K562 (cell line): ENCODE data around the gene CHCHD1. TPM values are rescaled to one million over a fixed set of nuclear protein-coding genes. Genes with fewer than 3 reads are reported as not detected.

Source experiments
- ATF7 ChIP-seq: fragments of 450-650 bp; IDR thresholded peaks from 2 replicates; pipeline ENCODE4 v1.7.1; 2014; ENCODE audit warnings: mild to moderate bottlenecking, moderate library complexity
- ETS2 ChIP-seq: IDR thresholded peaks from 2 replicates; pipeline ENCODE4 v1.6.1; 2016; ENCODE audit warnings: borderline replicate concordance, missing genetic modification characterization, mild to moderate bottlenecking, moderate library complexity, missing compliant biosample characterization; ENCODE audit not compliant: poor library complexity, severe bottlenecking
- GABPB2 ChIP-seq: fragments of 250-450 bp; sonication (Bioruptor Pico); conservative IDR thresholded peaks from 2 replicates; pipeline ENCODE4 v1.5.1; 2021; ENCODE audit warnings: mild to moderate bottlenecking
- JUNB ChIP-seq: fragments of 450-650 bp; formaldehyde crosslinking; conservative IDR thresholded peaks from 2 replicates; pipeline ENCODE4 v1.4.0; 2020; ENCODE audit warnings: mild to moderate bottlenecking
- MXI1 ChIP-seq: IDR thresholded peaks from 2 replicates; pipeline ENCODE4 v1.6.1; 2011; ENCODE audit warnings: low read depth, mild to moderate bottlenecking, improper control_type of control experiment, low read length
- PKNOX1 ChIP-seq: fragments of 450-650 bp; IDR thresholded peaks from 2 replicates; pipeline ENCODE4 v1.6.1; 2016
- POLR2H ChIP-seq: IDR thresholded peaks from 2 replicates; pipeline ENCODE4 v1.6.1; 2016; ENCODE audit warnings: missing genetic modification characterization, low read depth, mild to moderate bottlenecking, control low read depth, missing compliant biosample characterization, moderate library complexity
- RBM22 ChIP-seq: fragments of 200-400 bp; formaldehyde crosslinking; IDR thresholded peaks from 2 replicates; pipeline ENCODE4 v1.6.1; 2018; ENCODE audit warnings: low read length, low read depth; ENCODE audit not compliant: poor library complexity, severe bottlenecking
- SMARCA4 ChIP-seq: fragments of 450-650 bp; IDR thresholded peaks from 2 replicates; pipeline ENCODE4 v1.6.1; 2016
- SRSF7 ChIP-seq: fragments of 200-400 bp; formaldehyde crosslinking; optimal IDR thresholded peaks from 2 replicates; pipeline ENCODE3; 2017; ENCODE audit warnings: mild to moderate bottlenecking, low read depth, low read length
- TSHZ1 ChIP-seq: fragments of 250-450 bp; sonication (Bioruptor Pico); IDR thresholded peaks from 2 replicates; pipeline ENCODE4 v1.4.0; 2020; ENCODE audit warnings: mild to moderate bottlenecking, moderate library complexity
- YY1 ChIP-seq, 3 experiments: IDR thresholded peaks; 2 replicates each; pipeline ENCODE4 v1.6.1; 2011; ENCODE audit warnings: low read length in 2 of 3, mild to moderate bottlenecking in 2 of 3, moderate library complexity in 2 of 3, borderline replicate concordance in 1 of 3, control low read depth in 1 of 3, low read depth in 1 of 3; ENCODE audit not compliant: insufficient read depth in 3 of 3, insufficient replicate concordance in 2 of 3, control insufficient read depth in 1 of 3, insufficient read length in 1 of 3; ENCODE audit errors: extremely low read depth in 1 of 3
- ZNF561 ChIP-seq: fragments of 450-650 bp; formaldehyde crosslinking; conservative IDR thresholded peaks from 2 replicates; pipeline ENCODE4 v1.4.0; 2020; ENCODE audit warnings: mild to moderate bottlenecking, moderate library complexity
- ZNF696 ChIP-seq: fragments of 250-450 bp; sonication (Bioruptor Pico); conservative IDR thresholded peaks from 2 replicates; pipeline ENCODE4 v1.4.0; 2020; ENCODE audit warnings: mild to moderate bottlenecking, moderate library complexity
- ZSCAN32 ChIP-seq: fragments of 450-650 bp; formaldehyde crosslinking; IDR thresholded peaks from 2 replicates; pipeline ENCODE4 v1.4.0; 2020; ENCODE audit warnings: mild to moderate bottlenecking, moderate library complexity
- polyA plus RNA-seq, 8 experiments: library from polyadenylated mRNA; depleted of rRNA in 4 of 8; stranded (reverse) in 5 of 8; unstranded in 3 of 8; fragments of >200 nt; fragmentation: Nextera tagmentation in 2 of 8; fragmentation: Illumina TruSeq in 1 of 8; extraction: Ambion mirVana in 2 of 8; extraction: Trizol in 1 of 8; gene quantifications; 2 replicates each; pipeline versions ENCODE4 v1.2.1 to v1.2.3, GENCODE V29; 2011 to 2014; ENCODE audit warnings: inconsistent platforms in 1 of 8, missing spikeins in 1 of 8
- total RNA-seq, 7 experiments: library from RNA; depleted of rRNA in 6 of 7; stranded (reverse); fragments of >200 nt in 6 of 7; fragmentation: Illumina TruSeq in 2 of 7; extraction: Trizol in 2 of 7; gene quantifications; 2 replicates each; pipeline versions ENCODE4 v1.2.1 to v1.2.3, GENCODE V29; 2011 to 2021; ENCODE audit warnings: low replicate concordance in 1 of 7
- TF ChIP-seq, protein P1 (sequence below), 2 experiments: fragments of 250-450 bp in 1 of 2; fragments of 450-650 bp in 1 of 2; sonication (Bioruptor Pico) in 1 of 2; IDR thresholded peaks; 2 replicates each; pipeline versions ENCODE4 v1.6.1 to v1.8.0; 2016 to 2021; ENCODE audit warnings: mild to moderate bottlenecking in 2 of 2, moderate library complexity in 2 of 2, missing compliant biosample characterization in 1 of 2, missing genetic modification characterization in 1 of 2
- TF ChIP-seq, protein P2 (sequence below), 2 experiments: IDR thresholded peaks; 2 replicates each; pipeline ENCODE4 v1.6.1; 2011; ENCODE audit warnings: borderline replicate concordance in 1 of 2, control low read depth in 1 of 2, low read depth in 1 of 2, low read length in 1 of 2, mild to moderate bottlenecking in 1 of 2, mixed read lengths in 1 of 2, moderate library complexity in 1 of 2; ENCODE audit not compliant: insufficient read depth in 1 of 2, insufficient read length in 1 of 2, poor library complexity in 1 of 2, severe bottlenecking in 1 of 2; ENCODE audit errors: extremely low read depth in 1 of 2
- TF ChIP-seq, protein P3 (sequence below): fragments of 250-450 bp; sonication (Bioruptor Pico); IDR thresholded peaks from 2 replicates; pipeline ENCODE4 v1.5.0; 2020; ENCODE audit warnings: mild to moderate bottlenecking

The CHCHD1 gene
- total and polyA plus RNA-seq, 9 of the 15 experiments (the other 6 are each of a cell fraction or from before 2014, with no cell fraction given): 52.9 to 126 (median 83.4) TPM

DNA sequence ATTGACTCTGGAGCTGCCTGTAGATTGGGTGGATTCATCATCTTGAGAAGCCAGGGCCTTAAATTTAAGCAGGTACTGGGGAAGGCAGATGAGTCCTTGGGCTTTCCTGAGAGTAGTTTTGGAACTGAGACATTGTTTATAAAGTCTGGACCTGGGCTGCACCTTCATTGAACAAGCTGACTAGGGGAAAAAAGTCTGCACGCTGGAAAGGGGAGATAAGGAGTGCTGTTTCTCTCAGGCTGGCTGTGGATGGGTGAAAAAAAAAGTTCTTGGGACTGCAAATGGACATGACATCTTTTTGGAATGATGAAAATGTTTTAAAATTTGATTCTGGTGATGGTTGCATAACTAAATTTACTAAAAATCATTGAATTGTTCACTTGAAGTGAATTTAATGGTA, 25.7 kb upstream of the CHCHD1 start (continued):
- TF ChIP-seq, protein P1, sequence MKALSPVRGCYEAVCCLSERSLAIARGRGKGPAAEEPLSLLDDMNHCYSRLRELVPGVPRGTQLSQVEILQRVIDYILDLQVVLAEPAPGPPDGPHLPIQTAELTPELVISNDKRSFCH (CRISPR knock-in tag; IDR thresholded peaks at IDR 0.05): no peak
- TF ChIP-seq, protein P1 (tag; IDR thresholded peaks at IDR 0.05): no peak
- TF ChIP-seq ZNF696 (CRISPR knock-in tag) (no peak), JUNB (CRISPR knock-in tag) (no peak), SMARCA4 (peak; percentile 68), GABPB2 (no peak), TSHZ1 (no peak), PKNOX1 (no peak), RBM22 (no peak), ATF7 (no peak), ETS2 (tag) (no peak), YY1 (IDR thresholded peaks at IDR 0.05; ENCODE audit: borderline replicate concordance in 1 of 3, control insufficient read depth in 1 of 3, extremely low read depth in 1 of 3, insufficient read depth in 3 of 3, insufficient read length in 1 of 3, insufficient replicate concordance in 2 of 3, low read depth in 1 of 3, low read length in 2 of 3) (no peak), ZNF561 (CRISPR knock-in tag) (no peak), SRSF7 (no peak), MXI1 (no peak), POLR2H (tag) (no peak), ZSCAN32 (CRISPR knock-in tag) (no peak)
- TF ChIP-seq, protein P2, sequence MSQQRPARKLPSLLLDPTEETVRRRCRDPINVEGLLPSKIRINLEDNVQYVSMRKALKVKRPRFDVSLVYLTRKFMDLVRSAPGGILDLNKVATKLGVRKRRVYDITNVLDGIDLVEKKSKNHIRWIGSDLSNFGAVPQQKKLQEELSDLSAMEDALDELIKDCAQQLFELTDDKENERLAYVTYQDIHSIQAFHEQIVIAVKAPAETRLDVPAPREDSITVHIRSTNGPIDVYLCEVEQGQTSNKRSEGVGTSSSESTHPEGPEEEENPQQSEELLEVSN (IDR thresholded peaks at IDR 0.05; ENCODE audit: borderline replicate concordance in 1 of 2, extremely low read depth in 1 of 2, insufficient read depth in 1 of 2, insufficient read length in 1 of 2, low read depth in 1 of 2, low read length in 1 of 2, poor library complexity in 1 of 2, severe bottlenecking in 1 of 2): no peak
- TF ChIP-seq, protein P3, sequence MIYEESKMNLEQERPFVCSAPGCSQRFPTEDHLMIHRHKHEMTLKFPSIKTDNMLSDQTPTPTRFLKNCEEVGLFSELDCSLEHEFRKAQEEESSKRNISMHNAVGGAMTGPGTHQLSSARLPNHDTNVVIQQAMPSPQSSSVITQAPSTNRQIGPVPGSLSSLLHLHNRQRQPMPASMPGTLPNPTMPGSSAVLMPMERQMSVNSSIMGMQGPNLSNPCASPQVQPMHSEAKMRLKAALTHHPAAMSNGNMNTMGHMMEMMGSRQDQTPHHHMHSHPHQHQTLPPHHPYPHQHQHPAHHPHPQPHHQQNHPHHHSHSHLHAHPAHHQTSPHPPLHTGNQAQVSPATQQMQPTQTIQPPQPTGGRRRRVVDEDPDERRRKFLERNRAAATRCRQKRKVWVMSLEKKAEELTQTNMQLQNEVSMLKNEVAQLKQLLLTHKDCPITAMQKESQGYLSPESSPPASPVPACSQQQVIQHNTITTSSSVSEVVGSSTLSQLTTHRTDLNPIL (CRISPR knock-in tag): no peak
